IPS-18c (cell line): ENCODE results near the gene CES4A.
"Not testable (repeated sequence)": the region's sequence is repeated elsewhere in the genome, so short reads cannot be mapped to it uniquely, and the experiment has no call there.

Experiments
- H3K4me3 ChIP-seq: 2 replicates; pipeline ENCODE4 v1.7.0; 2013; ENCODE audit warnings: low read depth, mild to moderate bottlenecking, low read length, moderate library complexity; ENCODE audit not compliant: insufficient read depth
- H3K9me3 ChIP-seq: one replicate; pipeline ENCODE4 v1.6.1; 2013; ENCODE audit warnings: mild to moderate bottlenecking, low read length, moderate library complexity; ENCODE audit not compliant: control insufficient read depth, insufficient read depth

Gene CES4A

DNA sequence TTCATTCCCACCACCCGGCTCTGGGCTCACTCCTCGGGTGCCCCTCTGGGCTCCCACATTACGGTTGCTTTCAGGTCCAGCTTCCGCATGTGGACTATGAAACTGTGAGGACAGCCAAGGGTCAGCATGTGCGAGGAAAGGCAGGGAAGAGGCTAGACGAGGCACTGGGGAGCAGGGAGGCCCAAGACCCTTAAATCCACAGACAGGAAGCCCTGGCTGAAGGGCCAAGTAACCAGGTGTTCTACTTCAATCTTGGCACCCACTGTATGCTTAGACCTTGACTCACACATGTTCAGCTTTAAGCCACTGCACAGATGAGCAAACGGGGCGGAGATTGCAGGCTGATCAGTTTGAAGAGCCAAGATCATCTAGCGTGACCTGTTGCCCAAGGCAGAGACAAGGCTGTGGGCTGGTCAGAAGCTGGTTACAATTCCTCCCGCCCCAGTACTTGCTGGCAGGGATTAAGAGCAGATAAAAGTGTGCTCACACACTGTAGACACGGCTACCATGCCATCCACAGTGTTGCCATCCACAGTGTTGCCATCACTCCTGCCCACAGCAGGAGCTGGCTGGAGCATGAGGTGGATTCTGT, at the start of gene CES4A:
CES4A (plus strand) TSS at position 393 of the 592 bp plus-strand sequence; CDS start at position 577, 184 bp downstream.
- no peak within 1 kb of the TSS for H3K4me3 ChIP-seq

DNA sequence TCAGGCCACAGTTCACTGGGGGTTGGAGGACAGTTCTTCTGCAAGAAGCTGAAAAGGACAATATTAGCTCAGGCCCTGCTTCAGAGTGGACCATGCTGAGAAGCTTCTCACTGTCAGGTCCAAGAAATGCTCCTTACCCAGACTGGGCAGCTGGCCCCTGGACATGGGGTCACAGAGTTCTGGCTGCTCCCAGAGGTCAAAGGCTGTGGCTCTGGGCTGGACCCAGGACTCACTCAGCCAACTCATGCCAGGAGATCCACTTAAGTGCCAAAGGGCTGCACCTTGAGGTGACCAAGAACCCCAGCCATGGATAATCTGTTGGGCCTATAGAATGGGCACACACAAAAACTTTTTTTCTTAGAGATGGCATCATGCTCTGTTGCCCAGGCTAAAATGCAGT, 49.0 kb upstream of the CES4A start:
- Histone ChIP-seq H3K4me3 (no peak overlapping the region), H3K9me3 (no peaks in the 10 kb centered on the region)

More for the DNA sequence above, at the start of gene CES4A:
- H3K9me3 ChIP-seq: no peaks in the 10 kb centered on the region

DNA sequence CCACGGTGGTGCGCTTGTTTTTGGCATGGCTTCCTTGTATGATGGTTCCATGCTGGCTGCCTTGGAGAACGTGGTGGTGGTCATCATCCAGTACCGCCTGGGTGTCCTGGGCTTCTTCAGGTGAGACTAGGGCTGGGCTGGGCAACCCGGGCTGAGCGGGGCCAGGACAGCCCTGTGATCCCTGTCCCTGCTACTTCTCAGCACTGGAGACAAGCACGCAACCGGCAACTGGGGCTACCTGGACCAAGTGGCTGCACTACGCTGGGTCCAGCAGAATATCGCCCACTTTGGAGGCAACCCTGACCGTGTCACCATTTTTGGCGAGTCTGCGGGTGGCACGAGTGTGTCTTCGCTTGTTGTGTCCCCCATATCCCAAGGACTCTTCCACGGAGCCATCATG, 48.2 kb upstream of the CES4A start:
- Histone ChIP-seq H3K9me3 (no peaks in the 10 kb centered on the region), H3K4me3 (no peak overlapping the region)

DNA sequence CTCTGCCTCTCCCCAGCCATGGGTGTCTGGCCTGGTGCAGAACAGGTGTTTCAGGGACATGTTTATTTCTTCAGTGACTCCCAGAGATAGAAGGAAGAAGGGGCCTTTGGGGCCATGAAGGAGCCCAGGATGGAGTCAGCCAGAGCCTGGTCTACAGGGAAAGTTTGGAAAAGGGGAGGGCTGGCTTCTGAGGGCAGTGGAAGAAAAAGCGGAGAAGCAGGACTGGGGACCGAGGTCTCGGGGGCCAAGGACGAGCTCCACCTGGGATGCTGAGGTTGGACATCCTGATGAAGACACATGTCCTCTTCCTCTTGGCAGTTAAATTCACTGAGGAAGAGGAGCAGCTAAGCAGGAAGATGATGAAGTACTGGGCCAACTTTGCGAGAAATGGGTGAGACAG, 45.4 kb upstream of the CES4A start:
- Histone ChIP-seq H3K4me3 (no peak overlapping the region), H3K9me3 (no peaks in the 10 kb centered on the region)

DNA sequence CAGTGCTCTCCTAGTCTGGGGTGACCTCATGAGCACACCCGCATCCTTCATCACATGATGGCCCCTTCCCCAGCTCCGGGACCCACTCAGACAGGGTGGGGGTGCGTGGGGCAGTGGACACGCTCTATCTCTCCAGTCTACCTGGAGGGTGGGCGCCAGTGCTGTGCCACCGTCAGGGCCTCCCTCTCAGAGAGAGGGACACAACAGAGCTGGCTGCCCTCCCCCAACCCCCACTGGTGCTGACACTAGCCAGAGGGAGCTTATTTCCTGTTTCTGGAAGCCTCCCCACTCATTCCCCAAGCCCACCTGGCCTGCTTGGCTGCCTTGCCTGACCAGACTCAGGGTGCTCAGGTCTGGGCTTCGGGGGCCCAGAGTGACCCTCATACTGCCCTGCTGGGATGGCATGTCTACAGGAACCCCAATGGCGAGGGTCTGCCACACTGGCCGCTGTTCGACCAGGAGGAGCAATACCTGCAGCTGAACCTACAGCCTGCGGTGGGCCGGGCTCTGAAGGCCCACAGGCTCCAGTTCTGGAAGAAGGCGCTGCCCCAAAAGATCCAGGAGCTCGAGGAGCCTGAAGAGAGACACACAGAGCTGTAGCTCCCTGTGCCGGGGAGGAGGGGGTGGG, 44.8 kb upstream of the CES4A start:
- no peaks in the 10 kb centered on the region for H3K9me3 ChIP-seq
- no peak overlapping the region for H3K4me3 ChIP-seq

DNA sequence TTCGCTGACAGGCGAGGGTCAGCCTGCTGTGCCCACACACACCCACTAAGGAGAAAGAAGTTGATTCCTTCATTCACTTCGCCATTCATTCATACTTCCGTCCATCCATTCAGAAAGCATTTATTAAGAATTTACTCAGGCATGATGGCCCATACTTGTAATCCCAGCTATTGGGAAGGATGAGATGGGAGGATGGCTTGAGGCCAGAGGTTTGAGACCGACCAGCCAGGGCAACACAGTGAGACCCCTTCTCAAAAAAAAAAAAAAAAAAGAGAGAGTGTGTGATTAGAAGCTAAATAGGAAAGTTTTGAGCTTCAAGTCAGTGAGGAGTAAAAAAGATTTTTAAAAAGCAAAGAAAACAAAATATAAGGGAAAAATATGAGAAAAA, 44.3 kb upstream of the CES4A start:
- no peaks in the 10 kb centered on the region for H3K9me3 ChIP-seq

DNA sequence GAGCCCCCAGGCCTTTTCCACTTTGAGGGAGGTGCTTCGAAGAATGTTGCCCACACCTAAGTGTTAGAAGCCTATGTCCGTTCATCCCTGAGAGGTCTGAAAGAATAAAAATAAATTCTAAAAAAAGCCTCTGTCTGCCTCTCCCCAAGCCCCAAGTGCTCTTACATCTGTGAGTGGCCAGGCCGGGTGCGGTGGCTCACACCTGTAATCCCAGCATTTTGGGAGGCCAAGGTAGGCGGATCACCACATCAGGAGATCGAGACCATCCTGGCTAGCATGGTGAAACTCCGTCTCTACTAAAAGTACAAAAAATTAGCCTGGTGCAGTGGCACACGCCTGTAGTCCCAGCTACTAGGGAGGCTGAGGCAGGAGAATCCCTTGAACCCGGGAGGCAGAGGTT, 43.4 kb upstream of the CES4A start:
- not testable (repeated sequence) for H3K4me3 ChIP-seq, H3K9me3 ChIP-seq

More for the DNA sequence above, 44.3 kb upstream of the CES4A start:
- no peak overlapping the region for H3K4me3 ChIP-seq

DNA sequence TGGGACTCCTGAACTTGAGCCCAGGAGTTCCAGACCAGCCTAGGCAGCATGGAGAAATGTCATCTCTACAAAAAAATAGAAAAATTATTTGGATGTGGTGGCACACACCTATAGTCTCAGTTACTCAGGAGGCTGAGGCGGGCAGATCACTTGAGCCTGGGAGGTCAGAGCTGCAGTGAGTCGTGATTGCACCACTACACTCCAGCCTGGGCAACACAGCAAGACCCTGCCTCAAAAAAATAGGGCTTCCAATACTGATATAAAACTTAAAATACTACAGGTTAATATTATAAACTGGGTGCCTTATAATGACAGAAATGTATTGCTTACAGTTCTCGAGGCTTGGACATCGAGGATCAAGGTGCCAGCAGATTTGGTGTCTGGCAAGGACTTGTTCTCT, 42.5 kb upstream of the CES4A start:
- Histone ChIP-seq H3K4me3 (no peak overlapping the region), H3K9me3 (no peaks in the 10 kb centered on the region)

DNA sequence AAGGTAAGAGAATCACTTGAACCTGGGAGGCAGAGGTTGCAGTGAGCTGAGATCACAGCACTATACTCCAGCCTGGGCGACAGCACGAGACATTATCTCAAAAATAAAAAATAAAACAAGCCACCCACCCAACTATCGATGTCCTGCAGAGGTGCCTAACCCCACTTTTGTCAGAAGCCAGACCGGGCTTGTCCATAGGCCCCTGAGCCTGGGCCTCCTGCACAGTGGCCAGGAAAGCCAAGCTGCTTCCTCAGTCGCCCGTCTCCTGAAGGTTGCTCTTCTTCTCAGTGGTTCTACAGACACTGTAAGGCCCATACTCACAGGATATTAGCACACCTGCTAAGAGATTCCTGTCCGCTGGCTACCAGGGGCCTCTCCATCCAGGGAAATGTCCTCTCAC, 41.8 kb upstream of the CES4A start:
- H3K4me3 ChIP-seq: no peak overlapping the region
- H3K9me3 ChIP-seq: no peaks in the 10 kb centered on the region

DNA sequence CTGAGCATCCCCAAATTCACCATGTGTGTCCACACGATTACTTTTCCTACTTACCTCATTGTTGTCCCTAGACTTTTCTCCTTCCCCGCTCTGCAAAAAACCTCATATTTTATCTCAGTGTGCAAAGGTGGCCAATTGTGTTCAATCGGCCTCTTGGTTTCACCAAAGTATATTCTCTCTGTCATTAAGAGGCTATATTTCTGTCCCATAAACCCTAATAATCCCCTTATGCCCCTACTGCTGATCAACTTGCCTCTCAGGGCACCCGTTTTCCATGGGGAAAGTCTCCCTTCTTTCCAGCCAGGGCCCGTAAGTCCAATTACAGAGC, 41.5 kb upstream of the CES4A start:
- Histone ChIP-seq H3K9me3 (no peaks in the 10 kb centered on the region), H3K4me3 (no peak overlapping the region)

DNA sequence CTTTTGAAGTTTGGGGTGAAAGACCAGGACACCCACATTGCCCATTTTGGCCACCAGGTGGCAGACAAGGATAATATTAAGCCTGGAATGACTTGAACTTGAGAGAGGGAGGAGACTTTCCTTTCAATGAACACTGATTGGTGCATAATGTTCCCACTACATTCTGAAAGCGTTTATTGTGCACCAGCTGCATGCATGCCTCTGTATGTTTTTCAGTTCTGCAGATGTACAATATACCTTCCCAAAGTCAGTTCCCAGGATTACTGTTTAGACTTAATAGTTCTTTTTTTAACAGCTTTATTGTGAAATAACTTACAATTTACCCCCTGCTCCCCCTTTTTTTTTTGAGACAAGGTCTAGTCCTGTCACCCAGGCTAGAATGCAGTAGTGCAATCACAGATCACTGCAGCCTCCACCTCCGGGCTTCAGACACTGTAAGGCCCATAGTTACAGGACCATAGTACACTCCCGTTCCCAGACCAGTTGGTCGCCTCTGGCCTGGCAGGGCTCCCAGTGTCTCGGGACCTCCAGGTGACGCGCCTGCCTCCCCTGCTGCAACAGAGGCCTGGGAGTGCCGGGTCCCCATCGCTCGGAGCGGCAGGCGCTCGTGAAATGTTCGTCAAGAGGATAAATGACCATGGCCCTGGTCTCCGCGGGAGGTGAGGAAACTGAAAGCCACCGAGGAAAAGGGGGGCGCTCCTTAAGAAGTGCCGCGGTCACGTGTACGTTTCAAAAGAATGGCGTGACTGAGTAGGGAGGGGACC, 40.9 kb upstream of the CES4A start:
- Histone ChIP-seq H3K9me3 (no peaks in the 10 kb centered on the region), H3K4me3 (peak overlapping the region; percentile 43; the same call in 1 of the 2 replicates)

DNA sequence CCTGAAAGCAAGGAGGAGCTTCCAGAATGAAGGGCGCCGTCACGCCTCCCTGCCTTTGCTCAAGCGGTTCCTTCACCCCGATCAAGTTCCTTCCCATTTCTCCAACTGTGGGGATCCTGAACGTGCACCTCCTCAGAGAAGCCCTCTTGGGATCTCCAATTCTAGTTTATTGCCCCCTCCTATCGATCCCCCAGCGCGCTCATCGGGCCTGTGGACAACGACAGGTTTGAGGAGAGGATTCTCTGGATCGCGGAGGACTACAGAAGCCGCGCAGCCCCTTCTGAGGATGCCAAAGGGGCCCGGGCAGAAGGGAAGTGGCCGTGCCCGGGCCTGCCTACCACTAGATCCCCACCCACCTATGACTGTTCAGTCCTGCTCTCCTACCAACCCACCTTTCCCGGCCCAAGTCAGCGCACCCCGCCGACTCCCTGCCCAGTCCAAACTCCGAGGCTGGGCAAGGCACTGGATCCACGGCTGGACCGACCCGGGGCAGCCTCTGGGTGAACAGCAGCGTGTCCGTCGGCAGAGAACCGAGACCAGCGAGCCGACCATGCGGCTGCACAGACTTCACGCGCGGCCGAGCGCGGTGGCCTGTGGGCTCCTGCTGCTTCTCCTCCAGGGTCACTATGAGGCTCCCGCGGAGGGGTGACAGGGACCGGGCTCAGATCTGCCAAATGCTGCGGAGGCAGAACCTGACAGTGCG, 40.1 kb upstream of the CES4A start:
- no peaks in the 10 kb centered on the region for H3K9me3 ChIP-seq
- H3K4me3 ChIP-seq: peak overlapping the region; percentile 43

DNA sequence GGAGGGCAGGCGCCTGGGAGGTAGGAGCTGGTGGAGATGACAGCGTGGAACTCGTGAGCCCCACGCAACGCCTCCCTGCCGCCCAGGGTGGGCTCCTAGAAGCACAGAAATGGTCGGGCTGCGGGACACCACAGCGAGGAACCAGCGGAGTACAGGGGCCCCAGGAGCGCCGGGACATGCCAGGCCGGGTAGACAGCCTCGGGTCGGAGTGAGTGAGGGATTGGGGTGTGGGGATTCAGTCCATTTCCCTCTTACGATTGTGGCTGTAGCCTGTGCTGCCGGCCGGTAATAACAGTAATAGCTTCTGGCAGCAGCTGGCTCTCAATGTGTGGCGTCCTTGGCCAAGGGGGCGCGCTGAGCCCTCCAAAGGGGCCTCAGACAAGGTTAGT, 39.6 kb upstream of the CES4A start:
- no peak overlapping the region; the same call in 1 of the 2 replicates for H3K4me3 ChIP-seq
- no peaks in the 10 kb centered on the region for H3K9me3 ChIP-seq

DNA sequence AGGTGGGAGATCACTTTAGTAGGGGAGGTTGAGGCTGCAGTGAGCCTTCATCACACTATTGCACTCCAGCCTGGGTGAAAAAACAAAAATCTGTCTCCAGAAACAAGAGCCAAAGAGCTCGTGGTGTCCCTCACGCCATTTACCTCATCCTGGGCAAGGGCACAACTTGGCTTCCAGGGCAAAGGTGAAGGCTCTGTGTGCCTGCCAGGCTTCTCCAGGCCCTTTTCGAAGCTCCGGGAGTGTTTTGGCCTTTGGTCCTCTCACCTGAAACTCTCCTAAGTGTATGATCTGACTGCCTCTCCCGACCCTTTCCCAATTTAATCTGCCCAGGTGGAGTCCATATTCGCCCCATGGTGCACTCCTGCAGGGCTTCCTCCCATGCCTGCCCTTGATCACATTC, 38.9 kb upstream of the CES4A start:
- H3K9me3 ChIP-seq: no peaks in the 10 kb centered on the region
- H3K4me3 ChIP-seq: no peak overlapping the region

DNA sequence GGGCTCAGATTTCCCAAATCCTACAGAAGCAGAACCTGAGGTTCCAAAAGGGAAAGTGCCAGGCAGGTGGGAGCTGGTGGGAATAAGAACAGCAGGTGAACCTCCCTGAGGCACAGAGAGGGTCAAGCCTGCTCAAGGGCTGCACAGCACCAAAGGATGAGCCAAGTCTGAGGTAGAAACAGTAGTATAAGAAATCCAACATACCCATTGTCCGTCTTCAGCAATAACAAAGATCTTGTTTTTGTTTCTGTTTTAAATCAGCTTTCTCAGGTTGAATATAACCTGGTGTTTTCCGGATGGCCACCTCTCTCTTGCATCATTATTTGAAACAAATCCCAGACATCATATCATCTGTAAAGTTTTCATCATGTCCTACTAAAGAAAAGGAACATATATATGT, 38.0 kb upstream of the CES4A start:
- Histone ChIP-seq H3K9me3 (no peaks in the 10 kb centered on the region), H3K4me3 (no peak overlapping the region)

DNA sequence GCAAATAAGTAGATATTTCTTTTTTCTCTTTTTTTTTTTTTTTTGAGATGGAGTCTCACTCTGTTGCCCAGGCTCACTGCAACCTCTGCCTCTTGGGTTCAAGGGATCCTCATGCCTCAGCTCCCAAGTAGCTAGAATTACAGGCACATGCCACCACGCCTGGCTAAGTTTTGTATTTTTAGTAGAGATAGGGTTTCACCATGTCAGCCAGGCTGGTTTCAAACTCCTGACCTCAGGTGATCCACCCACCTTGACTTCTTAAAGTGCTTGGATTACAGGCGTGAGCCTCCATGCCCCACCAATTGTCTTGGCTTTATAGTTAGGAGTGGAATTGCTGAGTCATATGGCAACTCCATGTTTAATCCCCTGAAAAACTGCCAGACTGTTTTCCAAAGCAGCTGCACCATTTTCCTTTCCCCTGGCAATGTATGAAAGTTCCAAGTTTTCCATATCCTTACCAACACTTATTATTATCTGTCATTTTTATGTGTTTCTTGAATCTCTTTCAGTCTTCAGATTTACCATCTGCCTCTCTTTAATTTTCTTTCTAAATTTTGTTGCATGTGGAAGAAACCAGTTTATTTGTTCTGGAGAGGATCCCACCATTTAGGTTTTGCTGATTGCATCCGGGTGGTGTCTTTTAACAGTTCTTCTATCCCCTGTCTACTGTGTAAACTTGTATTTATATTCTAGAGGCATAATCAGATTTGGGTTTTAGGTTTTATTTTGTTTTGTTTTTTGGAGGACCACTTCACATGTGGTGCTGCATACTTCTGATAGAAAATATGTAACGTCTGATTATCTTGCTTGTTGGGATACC, 37.2 kb upstream of the CES4A start:
- no peak overlapping the region for H3K4me3 ChIP-seq
- H3K9me3 ChIP-seq: no peaks in the 10 kb centered on the region

DNA sequence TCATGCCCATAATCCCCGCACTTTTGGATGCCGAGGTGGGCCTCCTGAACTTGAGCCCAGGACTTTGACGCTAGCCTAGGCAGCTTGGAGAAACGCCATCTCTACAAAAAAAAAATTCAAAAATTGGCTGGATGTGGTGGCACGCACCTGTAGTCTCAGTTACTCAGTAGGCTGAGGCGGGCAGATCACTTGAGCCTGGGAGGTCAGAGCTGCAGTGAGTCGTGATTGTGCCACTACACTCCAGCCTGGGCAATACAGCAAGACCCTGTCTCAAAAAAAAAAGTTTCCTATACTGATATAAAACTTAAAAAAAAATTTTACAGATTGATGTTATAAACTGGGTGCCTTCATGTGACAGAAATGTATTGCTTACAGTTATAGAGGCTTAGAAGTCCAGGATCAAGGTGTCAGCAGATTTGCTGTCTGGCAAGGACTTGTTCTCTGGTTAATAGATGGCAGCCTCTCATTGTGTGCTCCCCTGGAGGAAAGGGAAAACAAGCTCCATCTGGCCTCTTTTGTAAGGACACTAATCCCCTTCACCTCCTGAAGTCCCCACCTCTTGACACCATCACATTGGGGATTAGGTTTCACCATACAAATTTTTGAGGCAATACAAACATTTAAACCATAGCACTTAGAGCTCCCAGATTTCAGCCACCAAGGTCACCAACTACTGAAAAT, 35.8 kb upstream of the CES4A start:
- H3K4me3 ChIP-seq: no peak overlapping the region
- no peaks in the 10 kb centered on the region for H3K9me3 ChIP-seq
